Testis (tissue), 2 donors: ENCODE measurements around the gene BCKDK.

Source experiments
- CTCF ChIP-seq, 3 experiments: fragments of 450-650 bp in 2 of 3; fragments of 200-600 bp in 1 of 3; sonication (generic) in 1 of 3; IDR thresholded peaks; one replicate each; pipeline ENCODE4 v1.5.1; 2016 to 2019; ENCODE audit warnings: antibody characterized with exemption in 3 of 3, mild to moderate bottlenecking in 2 of 3, moderate library complexity in 1 of 3
- POLR2A ChIP-seq: fragments of 450-650 bp; IDR thresholded peaks from one replicate; pipeline ENCODE4 v1.6.1; 2017; ENCODE audit warnings: antibody characterized with exemption, mild to moderate bottlenecking, moderate library complexity

GRCh38 chr16:31157136-31157535 is 49.0 kb downstream of the BCKDK start:
- no peak for TF ChIP-seq CTCF (IDR thresholded peaks at IDR 0.05)
- TF ChIP-seq POLR2A = no peak
